Uterus (tissue), 4 donors: ENCODE results near the gene GJA4. TPM values are rescaled to one million over a fixed set of nuclear protein-coding genes. Genes with fewer than 3 reads are reported as not detected.

Experiments used
- DNase-seq, 2 donors: peaks; one replicate each; pipeline ENCODE4 v3.0.0-alpha.2; 2019 to 2020
- H3K27ac ChIP-seq, 2 donors: fragments of 200-600 bp; sonication (generic); 1 replicate in 1 of 2; 2 replicates in 1 of 2; pipeline ENCODE4 v1.5.1; 2016 to 2018
- H3K27me3 ChIP-seq, 2 donors: fragments of 200-600 bp; sonication (generic); one replicate each; pipeline ENCODE4 v1.5.1; 2018 to 2019; ENCODE audit warnings: control low read depth in 1 of 2
- H3K36me3 ChIP-seq, 2 donors: fragments of 200-600 bp; sonication (generic); one replicate each; pipeline ENCODE4 v1.5.1; 2019; ENCODE audit warnings: control low read depth in 1 of 2
- H3K4me1 ChIP-seq, 2 donors: fragments of 200-600 bp; sonication (generic); one replicate each; pipeline ENCODE4 v1.5.1; 2018 to 2019; ENCODE audit warnings: control low read depth in 1 of 2
- H3K4me3 ChIP-seq, 2 donors: fragments of 200-600 bp; sonication (generic); 1 replicate in 1 of 2; 2 replicates in 1 of 2; pipeline ENCODE4 v1.5.1; 2018 to 2019; ENCODE audit warnings: mild to moderate bottlenecking in 1 of 2
- H3K9me3 ChIP-seq, 2 donors: fragments of 200-600 bp; sonication (generic); one replicate each; pipeline ENCODE4 v1.5.1; 2019; ENCODE audit warnings: control low read depth in 1 of 2
- POLR2A ChIP-seq, 2 donors: fragments of 450-650 bp; IDR thresholded peaks; one replicate each; pipeline ENCODE4 v1.6.1; 2016; ENCODE audit warnings: antibody characterized with exemption in 2 of 2, mild to moderate bottlenecking in 1 of 2, moderate library complexity in 1 of 2
- intact Hi-C: fragments of 100-400 bp; cut with DNase I; formaldehyde crosslinking; loops from one replicate; pipeline ENCODE4 v1.15.1; 2023; ENCODE audit warnings: low total_unique reads
- total RNA-seq, 4 donors: library from RNA; depleted of rRNA in 3 of 4; stranded (reverse); fragments of >200 nt in 3 of 4; gene quantifications; one replicate each; pipeline versions ENCODE4 v1.1.0 to v1.2.4, GENCODE V29; 2014 to 2023
- TF ChIP-seq, protein P1 (sequence below), 4 experiments: fragments of 200-600 bp in 2 of 4; fragments of 450-650 bp in 2 of 4; sonication (generic) in 2 of 4; IDR thresholded peaks; one replicate each; pipeline ENCODE4 v1.5.1; 2016 to 2019; ENCODE audit warnings: antibody characterized with exemption in 4 of 4, mild to moderate bottlenecking in 2 of 4, moderate library complexity in 1 of 4
- donor health status: DM: yes; HTN: yes; CAD: no.

The GJA4 gene
- total RNA-seq, 4 donors from 2014 or later = 2.9 to 32.8 (median 23.9) TPM

GRCh38 chr1:34761176-34761761 lies 31.5 kb upstream of the GJA4 start:
- H3K4me3 ChIP-seq = no peak overlapping the region
- no peak for DNase-seq
- no peaks in the 10 kb centered on the region for H3K9me3 ChIP-seq
- intact Hi-C loops = no loop called here
- H3K27me3 ChIP-seq = no peaks in the 10 kb centered on the region
- H3K27ac ChIP-seq = no peak overlapping the region
- H3K4me1 ChIP-seq = no peaks in the 10 kb centered on the region
- H3K36me3 ChIP-seq = no peaks in the 10 kb centered on the region
- no peak for TF ChIP-seq POLR2A (IDR thresholded peaks at IDR 0.05)
- TF ChIP-seq, protein P1, sequence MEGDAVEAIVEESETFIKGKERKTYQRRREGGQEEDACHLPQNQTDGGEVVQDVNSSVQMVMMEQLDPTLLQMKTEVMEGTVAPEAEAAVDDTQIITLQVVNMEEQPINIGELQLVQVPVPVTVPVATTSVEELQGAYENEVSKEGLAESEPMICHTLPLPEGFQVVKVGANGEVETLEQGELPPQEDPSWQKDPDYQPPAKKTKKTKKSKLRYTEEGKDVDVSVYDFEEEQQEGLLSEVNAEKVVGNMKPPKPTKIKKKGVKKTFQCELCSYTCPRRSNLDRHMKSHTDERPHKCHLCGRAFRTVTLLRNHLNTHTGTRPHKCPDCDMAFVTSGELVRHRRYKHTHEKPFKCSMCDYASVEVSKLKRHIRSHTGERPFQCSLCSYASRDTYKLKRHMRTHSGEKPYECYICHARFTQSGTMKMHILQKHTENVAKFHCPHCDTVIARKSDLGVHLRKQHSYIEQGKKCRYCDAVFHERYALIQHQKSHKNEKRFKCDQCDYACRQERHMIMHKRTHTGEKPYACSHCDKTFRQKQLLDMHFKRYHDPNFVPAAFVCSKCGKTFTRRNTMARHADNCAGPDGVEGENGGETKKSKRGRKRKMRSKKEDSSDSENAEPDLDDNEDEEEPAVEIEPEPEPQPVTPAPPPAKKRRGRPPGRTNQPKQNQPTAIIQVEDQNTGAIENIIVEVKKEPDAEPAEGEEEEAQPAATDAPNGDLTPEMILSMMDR (IDR thresholded peaks at IDR 0.05) = no peak

DNA sequence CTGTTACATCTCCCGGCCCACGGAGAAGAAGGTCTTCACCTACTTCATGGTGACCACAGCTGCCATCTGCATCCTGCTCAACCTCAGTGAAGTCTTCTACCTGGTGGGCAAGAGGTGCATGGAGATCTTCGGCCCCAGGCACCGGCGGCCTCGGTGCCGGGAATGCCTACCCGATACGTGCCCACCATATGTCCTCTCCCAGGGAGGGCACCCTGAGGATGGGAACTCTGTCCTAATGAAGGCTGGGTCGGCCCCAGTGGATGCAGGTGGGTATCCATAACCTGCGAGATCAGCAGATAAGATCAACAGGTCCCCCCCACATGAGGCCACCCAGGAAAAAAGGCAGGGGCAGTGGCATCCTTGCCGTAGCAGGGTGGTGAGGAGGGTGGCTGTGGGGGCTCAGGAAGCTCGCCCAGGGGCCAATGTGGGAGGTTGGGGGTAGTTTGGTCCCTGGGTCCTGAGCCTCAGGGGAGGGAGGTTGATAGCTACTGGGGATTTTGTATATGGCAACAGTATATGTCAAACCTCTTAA lies 31.0 kb upstream of the GJA4 start:
- intact Hi-C loops = no loop called here
- TF ChIP-seq POLR2A (IDR thresholded peaks at IDR 0.05) = no peak
- TF ChIP-seq, protein P1 (IDR thresholded peaks at IDR 0.05) = no peak
- no peaks in the 10 kb centered on the region for H3K36me3 ChIP-seq
- no peaks in the 10 kb centered on the region for H3K4me1 ChIP-seq
- no peaks in the 10 kb centered on the region for H3K9me3 ChIP-seq
- DNase-seq = no peak
- no peaks in the 10 kb centered on the region for H3K27me3 ChIP-seq
- no peak overlapping the region for H3K27ac ChIP-seq
- H3K4me3 ChIP-seq = no peak overlapping the region

- Histone ChIP-seq H3K4me1 (no peaks in the 10 kb centered on the region), H3K27ac (no peak overlapping the region), H3K36me3 (no peaks in the 10 kb centered on the region), H3K4me3 (no peak overlapping the region), H3K9me3 (no peaks in the 10 kb centered on the region), H3K27me3 (no peaks in the 10 kb centered on the region)
- TF ChIP-seq POLR2A (IDR thresholded peaks at IDR 0.05) = no peak
- TF ChIP-seq, protein P1 (IDR thresholded peaks at IDR 0.05) = no peak
- DNase-seq = no peak
- intact Hi-C loops = no loop called here
These were observed 30.2 kb upstream of the GJA4 start for GRCh38 chr1:34762474-34763141.

- H3K36me3 ChIP-seq = no peaks in the 10 kb centered on the region
- no peaks in the 10 kb centered on the region for H3K4me1 ChIP-seq
- no peak for TF ChIP-seq POLR2A (IDR thresholded peaks at IDR 0.05)
- TF ChIP-seq, protein P1 (IDR thresholded peaks at IDR 0.05) = no peak
- no peaks in the 10 kb centered on the region for H3K9me3 ChIP-seq
- no peaks in the 10 kb centered on the region for H3K27me3 ChIP-seq
- H3K27ac ChIP-seq = no peak overlapping the region
- H3K4me3 ChIP-seq = no peak overlapping the region
- intact Hi-C loops = no loop called here
- no peak for DNase-seq
These were observed 29.5 kb upstream of the GJA4 start for GRCh38 chr1:34763142-34763781.

GRCh38 chr1:34768856-34769255 lies 23.9 kb upstream of the GJA4 start:
- H3K4me1 ChIP-seq = no peaks in the 10 kb centered on the region
- intact Hi-C loops = no loop called here
- H3K36me3 ChIP-seq = no peaks in the 10 kb centered on the region
- TF ChIP-seq, protein P1 (IDR thresholded peaks at IDR 0.05) = no peak
- no peak for TF ChIP-seq POLR2A (IDR thresholded peaks at IDR 0.05)
- H3K27ac ChIP-seq = no peak overlapping the region
- H3K27me3 ChIP-seq = no peaks in the 10 kb centered on the region
- no peak for DNase-seq
- no peaks in the 10 kb centered on the region for H3K9me3 ChIP-seq
- no peak overlapping the region for H3K4me3 ChIP-seq
